Thyroid gland (tissue), 4 donors: ENCODE data around the gene NCOA3. TPM values are rescaled to one million over a fixed set of nuclear protein-coding genes. Genes with fewer than 3 reads are reported as not detected.

Source experiments
- DNase-seq, 2 donors: peaks; one replicate each; pipeline ENCODE4 v3.0.0-alpha.2; 2019
- H3K27ac ChIP-seq, 3 donors: fragments of 200-600 bp; sonication (generic); 1 replicate in 2 of 3; 2 replicates in 1 of 3; pipeline ENCODE4 v1.5.1; 2016 to 2019; ENCODE audit warnings: mild to moderate bottlenecking in 1 of 3, moderate library complexity in 1 of 3
- H3K27me3 ChIP-seq: fragments of 200-600 bp; sonication (generic); one replicate; pipeline ENCODE4 v1.5.1; 2019
- H3K36me3 ChIP-seq, 2 donors: fragments of 200-600 bp; sonication (generic); one replicate each; pipeline ENCODE4 v1.5.1; 2016 to 2019
- H3K4me1 ChIP-seq, 2 donors: fragments of 200-600 bp; sonication (generic); one replicate each; pipeline ENCODE4 v1.5.1; 2017 to 2019
- H3K4me3 ChIP-seq, 3 donors: fragments of 200-600 bp; sonication (generic); replicated peaks in 1 of 3; 1 replicate in 2 of 3; 2 replicates in 1 of 3; pipeline ENCODE4 v1.5.1; 2016; ENCODE audit warnings: mild to moderate bottlenecking in 1 of 3
- H3K9me3 ChIP-seq: fragments of 200-600 bp; sonication (generic); one replicate; pipeline ENCODE4 v1.5.1; 2017
- CTCF ChIP-seq, 6 experiments: fragments of 200-600 bp in 3 of 6; fragments of 450-650 bp in 3 of 6; sonication (generic) in 3 of 6; IDR thresholded peaks; one replicate each; pipeline ENCODE4 v1.5.1; 2016 to 2019; ENCODE audit warnings: antibody characterized with exemption in 6 of 6, mild to moderate bottlenecking in 2 of 6, inconsistent platforms in 1 of 6, moderate library complexity in 1 of 6
- POLR2A ChIP-seq, 2 donors: fragments of 450-650 bp; IDR thresholded peaks; one replicate each; pipeline ENCODE4 v1.6.1; 2017; ENCODE audit warnings: antibody characterized with exemption in 2 of 2, mild to moderate bottlenecking in 2 of 2, moderate library complexity in 1 of 2
- WGBS, 2 donors: methylation state at CpG; one replicate each; pipeline ENCODE4 v1.1.5; 2017; 5-methylcytosine and 5-hydroxymethylcytosine counted together
- intact Hi-C: fragments of 100-400 bp; cut with DNase I; formaldehyde crosslinking; loops from one replicate; pipeline ENCODE4 v1.15.1; 2023
- total RNA-seq, 4 donors: library from RNA; depleted of rRNA; stranded (reverse); fragments of >200 nt; gene quantifications; one replicate each; pipeline ENCODE4 v1.2.3, GENCODE V29; 2016

Gene NCOA3
- total RNA-seq, 4 donors from 2014 or later, result 28.7 to 45.2 (median 36.8) TPM

GRCh38 chr20:47508278-47508677 is 6.6 kb downstream of the NCOA3 start:
- H3K27me3 ChIP-seq, result no peaks in the 10 kb centered on the region
- H3K27ac ChIP-seq, result no peak overlapping the region
- no peaks in the 10 kb centered on the region for H3K36me3 ChIP-seq
- intact Hi-C loops, result no loop called here
- peaks cover 6 to 9% of the 10 kb centered on the region in 2 donors for H3K4me1 ChIP-seq
- H3K4me3 ChIP-seq, result no peak overlapping the region
- TF ChIP-seq POLR2A (IDR thresholded peaks at IDR 0.05) (no peak), CTCF (IDR thresholded peaks at IDR 0.05) (no peak)
- no peaks in the 10 kb centered on the region for H3K9me3 ChIP-seq
- no peak for DNase-seq

GRCh38 chr20:47509104-47509661 is 7.5 kb downstream of the NCOA3 start:
- no peaks in the 10 kb centered on the region for H3K36me3 ChIP-seq
- H3K27me3 ChIP-seq, result no peaks in the 10 kb centered on the region
- no peak for TF ChIP-seq CTCF (IDR thresholded peaks at IDR 0.05)
- no peak for TF ChIP-seq POLR2A (IDR thresholded peaks at IDR 0.05)
- no peak overlapping the region for H3K27ac ChIP-seq
- intact Hi-C loops, result no loop called here
- WGBS, 2 donors, result 83 to 86% methylated on average over 6 of the region's 6 CpGs
- no peak for DNase-seq
- no peaks in the 10 kb centered on the region for H3K9me3 ChIP-seq
- no peak overlapping the region for H3K4me3 ChIP-seq
- no peaks in the 10 kb centered on the region for H3K4me1 ChIP-seq

DNA sequence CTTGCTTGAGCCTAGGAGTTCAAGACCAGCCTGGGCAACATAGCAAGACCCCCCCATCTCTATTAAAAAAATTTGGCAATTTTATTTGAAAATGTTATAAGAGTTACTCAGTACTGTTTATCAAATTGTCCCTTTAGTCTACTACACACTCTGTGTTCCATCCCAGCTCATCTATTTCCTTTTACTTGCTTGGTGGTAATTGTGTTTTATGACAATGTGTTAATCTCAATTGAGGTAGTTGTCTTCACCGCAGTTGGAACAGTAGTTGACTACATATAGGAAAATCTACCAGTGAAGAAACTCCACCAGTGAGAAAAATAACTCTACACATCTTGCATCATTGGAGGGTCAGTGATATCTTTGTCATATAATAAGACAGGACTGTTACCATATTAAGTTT is 8.0 kb downstream of the NCOA3 start:
- TF ChIP-seq CTCF (IDR thresholded peaks at IDR 0.05), result no peak
- no peak for TF ChIP-seq POLR2A (IDR thresholded peaks at IDR 0.05)
- Histone ChIP-seq H3K27me3 (no peaks in the 10 kb centered on the region), H3K36me3 (no peaks in the 10 kb centered on the region), H3K9me3 (no peaks in the 10 kb centered on the region), H3K4me3 (no peak overlapping the region), H3K4me1 (no peaks in the 10 kb centered on the region), H3K27ac (no peak overlapping the region)
- DNase-seq, result no peak
- 93 to 94% methylated on average over 1 of the region's 1 CpG for WGBS, 2 donors
- intact Hi-C loops, result no loop called here

GRCh38 chr20:47515843-47516242 is 14.2 kb downstream of the NCOA3 start:
- Histone ChIP-seq H3K4me1 (no peaks in the 10 kb centered on the region), H3K36me3 (no peaks in the 10 kb centered on the region), H3K9me3 (no peaks in the 10 kb centered on the region), H3K27ac (no peak overlapping the region), H3K27me3 (no peaks in the 10 kb centered on the region), H3K4me3 (no peak overlapping the region)
- no peak for DNase-seq
- intact Hi-C loops, result no loop called here
- TF ChIP-seq CTCF (IDR thresholded peaks at IDR 0.05) (no peak), POLR2A (IDR thresholded peaks at IDR 0.05) (no peak)
- 97 to 98% methylated on average over 1 of the region's 1 CpG for WGBS, 2 donors

GRCh38 chr20:47521059-47521808 is 19.5 kb downstream of the NCOA3 start:
- Histone ChIP-seq H3K27ac (no peak overlapping the region), H3K9me3 (no peaks in the 10 kb centered on the region), H3K36me3 (peaks cover 0 to 5% of the 10 kb centered on the region in 2 donors), H3K4me1 (peaks cover 0 to 12% of the 10 kb centered on the region in 2 donors), H3K27me3 (no peaks in the 10 kb centered on the region), H3K4me3 (no peak overlapping the region)
- WGBS, 2 donors, result 96 to 99% methylated on average over 19 of the region's 19 CpGs
- DNase-seq, result no peak
- TF ChIP-seq CTCF (IDR thresholded peaks at IDR 0.05) (no peak), POLR2A (IDR thresholded peaks at IDR 0.05) (no peak)
- intact Hi-C loops, result no loop called here
